Activated naive CD8-positive, alpha-beta T cell (primary cell): Measurements from ENCODE around the gene CXCR1.
"Not testable (repeated sequence)": the region's sequence is repeated elsewhere in the genome, so short reads cannot be mapped to it uniquely, and the experiment has no call there.

ENCODE experiments used
- H3K27ac Mint-ChIP-seq: one replicate; pipeline ENCODE4 v1.8.0; 2021; ENCODE audit warnings: mixed read lengths
- H3K27me3 Mint-ChIP-seq: one replicate; pipeline ENCODE4 v1.8.0; 2021; ENCODE audit warnings: mixed read lengths
- H3K36me3 Mint-ChIP-seq: one replicate; pipeline ENCODE4 v1.8.0; 2021; ENCODE audit warnings: mixed read lengths
- H3K4me1 Mint-ChIP-seq: one replicate; pipeline ENCODE4 v1.8.0; 2021; ENCODE audit warnings: low read depth, mixed read lengths
- H3K4me3 Mint-ChIP-seq: one replicate; pipeline ENCODE4 v1.8.0; 2021; ENCODE audit warnings: mild to moderate bottlenecking, mixed read lengths
- H3K9me3 Mint-ChIP-seq: one replicate; pipeline ENCODE4 v1.8.0; 2021; ENCODE audit warnings: low read depth, mixed read lengths

The CXCR1 gene

GRCh38 chr2:218172845-218173244, 6.1 kb upstream of the CXCR1 start:
- H3K27me3 Mint-ChIP-seq = peaks cover 5% of the 10 kb centered on the region
- H3K4me1 Mint-ChIP-seq = peaks cover 12% of the 10 kb centered on the region
- no peak overlapping the region for H3K27ac Mint-ChIP-seq
- no peak overlapping the region for H3K4me3 Mint-ChIP-seq
- H3K9me3 Mint-ChIP-seq = no peaks in the 10 kb centered on the region
- no peaks in the 10 kb centered on the region for H3K36me3 Mint-ChIP-seq

DNA sequence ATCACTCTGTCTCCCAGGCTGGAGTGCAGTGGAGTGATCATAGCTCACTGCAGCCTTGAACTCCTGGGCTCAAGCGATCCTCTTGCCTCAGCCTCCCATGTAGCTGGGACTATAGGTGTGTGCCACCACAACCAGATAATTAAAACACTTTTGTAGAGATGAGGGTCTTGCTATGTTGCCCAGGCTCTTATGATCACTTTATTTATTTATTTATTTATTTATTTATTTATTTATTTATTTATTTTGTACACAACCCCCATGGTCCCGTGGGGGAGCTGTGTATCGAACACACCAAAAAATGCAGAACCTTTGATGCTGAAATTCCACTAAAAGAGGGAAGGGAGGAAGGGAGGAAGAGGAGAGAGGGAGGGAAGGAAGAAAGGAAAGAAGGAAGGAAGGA, 5.0 kb upstream of the CXCR1 start:
- not testable (repeated sequence) for H3K27me3 Mint-ChIP-seq, H3K9me3 Mint-ChIP-seq, H3K4me3 Mint-ChIP-seq, H3K36me3 Mint-ChIP-seq, H3K27ac Mint-ChIP-seq
- H3K4me1 Mint-ChIP-seq = peaks cover 23% of the 10 kb centered on the region

DNA sequence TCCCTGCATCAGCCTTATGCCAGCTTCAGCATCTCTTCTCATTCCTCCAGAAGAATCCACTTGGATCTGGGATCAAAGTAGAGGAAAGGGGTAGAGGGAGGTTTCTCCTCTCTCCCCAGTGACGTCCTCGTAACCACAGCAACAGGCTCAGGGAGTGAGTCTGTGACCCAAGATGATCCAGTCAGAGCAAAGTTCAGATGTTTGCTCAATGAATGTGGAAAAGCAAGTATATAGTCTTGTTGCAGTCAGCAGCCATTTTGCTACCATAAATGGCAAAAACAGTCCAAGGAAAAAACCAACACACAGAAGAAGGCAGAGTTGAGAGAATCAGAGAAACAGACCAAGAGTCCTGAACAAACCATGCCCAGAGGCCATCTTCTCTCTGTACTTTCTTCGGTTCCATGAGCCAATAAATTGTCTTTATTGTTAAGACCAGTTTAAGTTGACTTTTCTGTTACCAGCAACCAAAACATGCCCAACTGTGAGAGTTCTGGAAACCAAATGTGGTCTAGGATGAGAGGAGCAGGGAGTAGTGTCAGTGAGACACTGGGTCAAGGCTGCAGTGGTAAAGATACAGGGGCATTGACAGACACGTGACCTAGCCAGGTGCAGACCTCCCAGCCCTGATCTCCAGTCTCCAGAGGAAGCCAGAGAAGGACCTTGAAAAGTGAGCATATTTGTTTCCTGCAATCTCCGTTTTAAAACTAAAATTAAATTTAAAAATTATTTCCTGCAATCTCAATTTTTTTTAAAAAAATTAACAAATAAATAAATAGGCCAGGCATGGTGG, 3.2 kb upstream of the CXCR1 start:
- no peak overlapping the region for H3K4me3 Mint-ChIP-seq
- H3K9me3 Mint-ChIP-seq = no peaks in the 10 kb centered on the region
- peaks cover 5% of the 10 kb centered on the region for H3K27me3 Mint-ChIP-seq
- peaks cover 31% of the 10 kb centered on the region for H3K4me1 Mint-ChIP-seq
- no peaks in the 10 kb centered on the region for H3K36me3 Mint-ChIP-seq
- H3K27ac Mint-ChIP-seq = no peak overlapping the region

- H3K4me3 Mint-ChIP-seq = no peak overlapping the region
- no peak overlapping the region for H3K27ac Mint-ChIP-seq
- H3K27me3 Mint-ChIP-seq = peaks cover 5% of the 10 kb centered on the region
- H3K9me3 Mint-ChIP-seq = no peaks in the 10 kb centered on the region
- H3K4me1 Mint-ChIP-seq = peaks cover 31% of the 10 kb centered on the region
- H3K36me3 Mint-ChIP-seq = no peaks in the 10 kb centered on the region
Measured at GRCh38 chr2:218168635-218169462, 2.1 kb upstream of the CXCR1 start.

DNA sequence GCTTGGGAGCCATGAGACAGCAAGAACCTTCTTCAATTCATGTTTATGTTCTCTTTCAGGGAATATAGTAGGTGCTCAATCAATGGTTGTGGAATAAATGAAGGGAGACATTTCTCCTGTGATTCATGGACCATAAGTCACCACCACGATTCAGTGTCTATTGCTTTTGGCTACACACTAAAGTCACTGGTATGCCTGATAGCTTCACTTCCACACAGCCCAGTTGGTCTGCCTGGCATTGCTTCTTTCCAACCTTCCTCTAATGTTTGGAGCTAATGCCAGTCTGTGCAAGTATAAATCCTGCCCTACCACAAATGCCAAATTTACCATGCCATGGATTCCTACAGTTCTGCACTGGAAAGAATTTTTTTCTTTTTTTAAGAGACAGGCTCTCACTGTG, 1.3 kb upstream of the CXCR1 start:
- H3K4me1 Mint-ChIP-seq = peaks cover 31% of the 10 kb centered on the region
- H3K9me3 Mint-ChIP-seq = no peaks in the 10 kb centered on the region
- peaks cover 5% of the 10 kb centered on the region for H3K27me3 Mint-ChIP-seq
- H3K27ac Mint-ChIP-seq = no peak overlapping the region
- H3K4me3 Mint-ChIP-seq = no peak overlapping the region
- H3K36me3 Mint-ChIP-seq = no peaks in the 10 kb centered on the region

DNA sequence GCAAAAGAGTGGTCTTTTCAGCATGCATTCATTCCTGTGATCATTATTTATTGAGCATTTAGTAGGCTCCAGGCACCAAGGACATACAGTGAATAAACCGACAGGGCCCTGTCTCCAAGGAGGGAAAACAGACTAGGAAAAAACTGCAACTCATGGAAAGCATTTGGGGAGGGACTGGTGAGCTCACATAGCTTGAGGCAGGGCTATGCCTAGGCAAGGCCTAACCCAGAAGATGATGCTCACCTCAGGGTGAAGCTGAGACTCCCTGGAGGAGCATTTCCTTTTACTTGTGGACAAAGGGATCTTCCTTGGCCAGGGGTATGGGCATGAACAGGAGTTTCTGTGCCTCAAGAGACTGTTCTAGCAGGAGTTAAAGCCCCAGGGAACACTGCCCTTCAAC, 3.9 kb downstream of the CXCR1 start:
- H3K36me3 Mint-ChIP-seq = no peaks in the 10 kb centered on the region
- peaks cover 20% of the 10 kb centered on the region for H3K4me1 Mint-ChIP-seq
- H3K27ac Mint-ChIP-seq = no peak overlapping the region
- H3K27me3 Mint-ChIP-seq = peaks cover 1% of the 10 kb centered on the region
- H3K4me3 Mint-ChIP-seq = no peak overlapping the region
- H3K9me3 Mint-ChIP-seq = no peaks in the 10 kb centered on the region

DNA sequence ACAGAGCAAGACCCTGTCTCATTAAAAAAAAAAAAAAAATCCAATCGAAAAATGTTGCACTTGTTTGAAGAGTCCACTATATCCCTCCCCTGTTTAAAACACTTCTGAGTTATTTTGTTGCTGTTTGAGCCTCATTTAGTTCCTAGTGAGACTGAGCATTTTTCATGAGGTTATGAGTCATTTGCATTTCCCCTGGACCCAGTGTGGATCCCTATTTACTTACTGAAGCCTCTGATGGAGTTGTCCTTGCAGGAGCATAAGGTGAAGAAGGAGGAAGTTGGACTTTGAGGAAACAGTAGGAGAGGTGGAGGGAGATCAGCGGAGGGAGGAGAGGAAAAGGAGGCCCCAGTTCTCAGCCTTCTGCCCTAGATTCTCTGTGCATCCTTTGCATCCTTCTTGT, 5.1 kb downstream of the CXCR1 start:
- H3K9me3 Mint-ChIP-seq = no peaks in the 10 kb centered on the region
- peaks cover 1% of the 10 kb centered on the region for H3K27me3 Mint-ChIP-seq
- no peak overlapping the region for H3K4me3 Mint-ChIP-seq
- H3K36me3 Mint-ChIP-seq = peaks cover 2% of the 10 kb centered on the region
- peaks cover 8% of the 10 kb centered on the region for H3K4me1 Mint-ChIP-seq
- H3K27ac Mint-ChIP-seq = no peak overlapping the region

DNA sequence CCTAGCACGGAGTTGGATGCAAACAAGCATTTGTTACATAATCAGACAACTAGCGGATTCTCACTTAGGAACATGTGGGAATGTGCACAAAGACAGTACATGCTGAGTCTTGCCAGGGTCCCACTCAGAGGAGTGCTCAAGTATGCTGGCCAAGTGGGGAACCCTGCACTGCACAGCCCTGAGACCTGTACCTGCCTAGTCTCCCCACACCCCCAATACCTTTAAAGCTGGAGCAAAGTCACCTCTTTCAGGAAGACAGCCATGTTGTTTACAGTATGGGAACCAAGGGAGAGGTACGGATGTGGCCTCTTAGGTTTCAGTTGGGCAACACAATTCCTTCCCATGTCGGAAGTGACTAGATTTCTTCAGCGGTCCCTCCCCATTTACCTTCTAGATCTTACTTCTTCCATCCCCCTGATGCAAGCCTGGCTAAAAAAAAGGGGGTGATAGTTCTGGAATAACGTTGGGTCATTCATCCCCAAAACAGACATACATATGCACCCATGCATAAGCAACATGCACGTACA, 10.7 kb downstream of the CXCR1 start:
- Mint-ChIP-seq H3K27me3 (peaks cover 1% of the 10 kb centered on the region), H3K36me3 (peaks cover 2% of the 10 kb centered on the region), H3K4me3 (no peak overlapping the region), H3K9me3 (no peaks in the 10 kb centered on the region), H3K27ac (no peak overlapping the region), H3K4me1 (no peaks in the 10 kb centered on the region)

DNA sequence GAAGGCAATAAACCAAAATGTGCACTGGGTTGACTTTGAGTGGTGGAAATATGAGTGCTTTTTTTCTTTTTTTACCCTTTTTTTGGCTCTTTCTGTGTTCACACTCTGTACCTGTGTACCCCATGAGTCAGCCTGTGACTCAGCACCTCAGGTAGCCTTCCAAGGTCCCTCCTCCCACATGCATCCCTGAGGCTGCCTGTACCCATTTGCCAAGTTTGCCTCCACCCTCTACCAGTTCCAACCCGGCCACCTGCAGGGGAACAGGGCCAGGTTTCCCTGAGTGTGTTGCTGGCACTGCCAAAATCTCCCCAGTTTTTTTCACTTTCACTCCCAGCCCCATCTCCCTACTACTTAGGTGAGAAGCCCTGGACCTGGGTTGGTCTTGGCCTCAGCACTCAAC, 14.0 kb downstream of the CXCR1 start:
- no peak overlapping the region for H3K27ac Mint-ChIP-seq
- peaks cover 2% of the 10 kb centered on the region for H3K36me3 Mint-ChIP-seq
- no peak overlapping the region for H3K4me3 Mint-ChIP-seq
- H3K4me1 Mint-ChIP-seq = no peaks in the 10 kb centered on the region
- no peaks in the 10 kb centered on the region for H3K9me3 Mint-ChIP-seq
- H3K27me3 Mint-ChIP-seq = peaks cover 2% of the 10 kb centered on the region

DNA sequence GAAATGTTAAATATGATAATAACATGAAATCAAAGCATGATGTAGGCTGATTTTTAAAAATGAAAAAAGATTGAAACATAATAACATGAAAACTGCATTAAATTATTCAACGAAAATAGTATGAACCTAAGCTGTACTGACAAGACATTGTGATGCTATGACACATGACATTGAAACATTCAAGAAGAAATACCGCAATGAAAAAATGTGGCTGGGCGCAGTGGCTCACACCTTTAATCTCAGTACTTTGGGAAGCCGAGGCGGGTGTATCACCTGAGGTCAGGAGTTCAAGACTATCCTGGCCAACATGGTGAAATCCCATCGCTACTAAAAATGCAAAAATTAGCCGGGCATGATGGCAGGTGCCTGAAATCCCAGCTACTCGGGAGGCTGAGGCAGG, 14.6 kb downstream of the CXCR1 start:
- H3K9me3 Mint-ChIP-seq = no peaks in the 10 kb centered on the region
- peaks cover 2% of the 10 kb centered on the region for H3K27me3 Mint-ChIP-seq
- no peak overlapping the region for H3K27ac Mint-ChIP-seq
- H3K4me1 Mint-ChIP-seq = no peaks in the 10 kb centered on the region
- H3K4me3 Mint-ChIP-seq = no peak overlapping the region
- no peaks in the 10 kb centered on the region for H3K36me3 Mint-ChIP-seq

- Mint-ChIP-seq H3K27ac (no peak overlapping the region), H3K4me1 (no peaks in the 10 kb centered on the region), H3K9me3 (no peaks in the 10 kb centered on the region), H3K27me3 (peaks cover 2% of the 10 kb centered on the region), H3K36me3 (no peaks in the 10 kb centered on the region), H3K4me3 (no peak overlapping the region)
Measured at GRCh38 chr2:218149848-218150440, 16.8 kb downstream of the CXCR1 start.

GRCh38 chr2:218149098-218149497, 17.7 kb downstream of the CXCR1 start:
- Mint-ChIP-seq H3K9me3 (no peaks in the 10 kb centered on the region), H3K27ac (no peak overlapping the region), H3K27me3 (peaks cover 2% of the 10 kb centered on the region), H3K4me1 (no peaks in the 10 kb centered on the region), H3K4me3 (no peak overlapping the region), H3K36me3 (no peaks in the 10 kb centered on the region)

DNA sequence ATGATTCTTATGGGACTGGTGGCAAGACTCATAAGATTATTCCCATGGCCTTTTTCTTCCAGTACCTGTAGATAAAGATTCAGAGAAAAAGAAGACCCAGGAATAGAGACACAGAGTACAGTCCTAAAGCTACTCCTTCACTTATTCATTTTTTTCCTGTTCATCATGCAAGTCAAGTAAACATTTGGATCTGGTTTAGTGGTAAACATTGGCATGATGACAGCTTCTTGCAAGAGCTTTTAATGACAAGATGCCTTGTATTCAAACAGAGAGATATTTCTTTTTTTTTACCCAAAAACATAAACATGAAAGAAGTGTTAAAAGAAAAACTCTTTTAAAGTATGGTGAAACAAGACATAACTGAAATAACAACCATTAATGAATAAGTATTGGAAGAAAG, 20.7 kb downstream of the CXCR1 start:
- Mint-ChIP-seq H3K27me3 (peaks cover 2% of the 10 kb centered on the region), H3K4me1 (no peaks in the 10 kb centered on the region), H3K36me3 (no peaks in the 10 kb centered on the region), H3K9me3 (no peaks in the 10 kb centered on the region), H3K4me3 (no peak overlapping the region), H3K27ac (no peak overlapping the region)

- Mint-ChIP-seq H3K9me3 (no peaks in the 10 kb centered on the region), H3K36me3 (no peaks in the 10 kb centered on the region), H3K4me1 (no peaks in the 10 kb centered on the region), H3K4me3 (no peak overlapping the region), H3K27ac (no peak overlapping the region), H3K27me3 (peaks cover 2% of the 10 kb centered on the region)
Measured at GRCh38 chr2:218145124-218145523, 21.6 kb downstream of the CXCR1 start.

- no peak overlapping the region for H3K27ac Mint-ChIP-seq
- H3K27me3 Mint-ChIP-seq = peaks cover 11% of the 10 kb centered on the region
- no peaks in the 10 kb centered on the region for H3K9me3 Mint-ChIP-seq
Measured at GRCh38 chr2:218138047-218138446, 28.7 kb downstream of the CXCR1 start.

More at GRCh38 chr2:218138047-218138446, 28.7 kb downstream of the CXCR1 start:
- H3K4me3 Mint-ChIP-seq = no peak overlapping the region
- H3K4me1 Mint-ChIP-seq = no peaks in the 10 kb centered on the region
- H3K36me3 Mint-ChIP-seq = no peaks in the 10 kb centered on the region
